IPS-20b (cell line): ENCODE data around the gene DDX54.

Source experiments
- H3K27ac ChIP-seq: one replicate; pipeline ENCODE4 v1.5.1; 2013; ENCODE audit warnings: low read length
- H3K27me3 ChIP-seq: 2 replicates; pipeline ENCODE4 v1.6.1; 2013; ENCODE audit warnings: mild to moderate bottlenecking, low read length, inconsistent platforms; ENCODE audit not compliant: insufficient read depth
- H3K36me3 ChIP-seq: 2 replicates; pipeline ENCODE4 v1.6.1; 2013; ENCODE audit warnings: low read depth, mild to moderate bottlenecking, inconsistent platforms, low read length, moderate library complexity; ENCODE audit not compliant: insufficient read depth
- H3K4me1 ChIP-seq: 2 replicates; pipeline ENCODE4 v1.6.1; 2013; ENCODE audit warnings: mild to moderate bottlenecking, control low read depth, inconsistent platforms, low read length, moderate library complexity; ENCODE audit not compliant: insufficient read depth
- H3K4me3 ChIP-seq: 2 replicates; pipeline ENCODE4 v1.5.1; 2013; ENCODE audit warnings: mild to moderate bottlenecking, low read length, inconsistent platforms
- H3K9ac ChIP-seq: 2 replicates; pipeline ENCODE4 v1.6.1; 2013; ENCODE audit warnings: low read depth, mild to moderate bottlenecking, inconsistent platforms, low read length, moderate library complexity
- H3K9me3 ChIP-seq: 2 replicates; pipeline ENCODE4 v1.6.1; 2013; ENCODE audit warnings: mild to moderate bottlenecking, low read depth, low read length, inconsistent platforms; ENCODE audit not compliant: insufficient read depth

The DDX54 gene

GRCh38 chr12:113226696-113227568 lies 41.7 kb upstream of the DDX54 start:
- H3K27ac ChIP-seq: no peak overlapping the region
- no peak overlapping the region for H3K9ac ChIP-seq
- H3K4me3 ChIP-seq: no peak overlapping the region
- peaks cover 31% of the 10 kb centered on the region for H3K36me3 ChIP-seq
- H3K9me3 ChIP-seq: no peaks in the 10 kb centered on the region
- H3K4me1 ChIP-seq: peaks cover 17% of the 10 kb centered on the region
- no peaks in the 10 kb centered on the region for H3K27me3 ChIP-seq

- Histone ChIP-seq H3K9ac (no peak overlapping the region), H3K9me3 (no peaks in the 10 kb centered on the region), H3K27ac (no peak overlapping the region), H3K36me3 (peaks cover 17% of the 10 kb centered on the region), H3K4me1 (peaks cover 10% of the 10 kb centered on the region), H3K27me3 (no peaks in the 10 kb centered on the region), H3K4me3 (no peak overlapping the region)
These were observed 39.7 kb upstream of the DDX54 start for GRCh38 chr12:113224955-113225354.

- Histone ChIP-seq H3K27ac (no peak overlapping the region), H3K9me3 (no peaks in the 10 kb centered on the region), H3K4me3 (peak overlapping the region; percentile 74; the same call in 1 of the 2 replicates), H3K9ac (peak overlapping the region; percentile 80; the same call in 1 of the 2 replicates), H3K36me3 (peaks cover 6% of the 10 kb centered on the region), H3K27me3 (no peaks in the 10 kb centered on the region), H3K4me1 (peaks cover 10% of the 10 kb centered on the region; the same call in 1 of the 2 replicates)
These were observed 37.7 kb upstream of the DDX54 start for GRCh38 chr12:113222730-113223531.

- Histone ChIP-seq H3K27ac (no peak overlapping the region), H3K4me3 (peak overlapping the region; percentile 74), H3K27me3 (no peaks in the 10 kb centered on the region), H3K36me3 (no peaks in the 10 kb centered on the region), H3K9ac (peak overlapping the region; percentile 80), H3K4me1 (peaks cover 10% of the 10 kb centered on the region; the same call in 1 of the 2 replicates), H3K9me3 (no peaks in the 10 kb centered on the region)
These were observed 36.9 kb upstream of the DDX54 start for GRCh38 chr12:113221997-113222729.

GRCh38 chr12:113221181-113221996 lies 36.1 kb upstream of the DDX54 start, which contains the start of gene TPCN1:
Gene TPCN1, plus strand, starts transcription at chr12:113221464. Its CDS starts 5,389 bp downstream, at chr12:113226853.
- Histone ChIP-seq H3K27me3 (no peaks in the 10 kb centered on the region), H3K4me3 (peak within 1 kb of the TSS; percentile 79), H3K27ac (no peak within 1 kb of the TSS), H3K4me1 (peaks cover 10% of the 10 kb centered on the region; the same call in 1 of the 2 replicates), H3K36me3 (no peaks in the 10 kb centered on the region), H3K9me3 (no peaks in the 10 kb centered on the region), H3K9ac (peak within 1 kb of the TSS; percentile 80)

GRCh38 chr12:113220593-113221180 lies 35.4 kb upstream of the DDX54 start:
- H3K9me3 ChIP-seq: no peaks in the 10 kb centered on the region
- no peak overlapping the region for H3K27ac ChIP-seq
- H3K36me3 ChIP-seq: no peaks in the 10 kb centered on the region
- no peaks in the 10 kb centered on the region for H3K27me3 ChIP-seq
- H3K4me1 ChIP-seq: peaks cover 10% of the 10 kb centered on the region; the same call in 1 of the 2 replicates
- peak overlapping the region; percentile 79 for H3K4me3 ChIP-seq
- H3K9ac ChIP-seq: peak overlapping the region; percentile 66; the same call in 1 of the 2 replicates

- Histone ChIP-seq H3K9ac (no peak overlapping the region), H3K27ac (no peak overlapping the region), H3K4me1 (no peaks in the 10 kb centered on the region), H3K4me3 (no peak overlapping the region), H3K36me3 (no peaks in the 10 kb centered on the region), H3K9me3 (no peaks in the 10 kb centered on the region), H3K27me3 (no peaks in the 10 kb centered on the region)
These were observed 30.7 kb upstream of the DDX54 start for GRCh38 chr12:113216027-113216426.

GRCh38 chr12:113214895-113215400 lies 29.7 kb upstream of the DDX54 start:
- H3K4me1 ChIP-seq: no peaks in the 10 kb centered on the region
- H3K4me3 ChIP-seq: no peak overlapping the region
- H3K36me3 ChIP-seq: no peaks in the 10 kb centered on the region
- H3K27me3 ChIP-seq: no peaks in the 10 kb centered on the region
- H3K27ac ChIP-seq: no peak overlapping the region
- no peaks in the 10 kb centered on the region for H3K9me3 ChIP-seq
- H3K9ac ChIP-seq: no peak overlapping the region

- Histone ChIP-seq H3K36me3 (no peaks in the 10 kb centered on the region), H3K9ac (no peak overlapping the region), H3K9me3 (no peaks in the 10 kb centered on the region), H3K4me1 (no peaks in the 10 kb centered on the region; the same call in 1 of the 2 replicates), H3K27ac (no peak overlapping the region), H3K4me3 (no peak overlapping the region), H3K27me3 (no peaks in the 10 kb centered on the region)
These were observed 25.9 kb upstream of the DDX54 start for GRCh38 chr12:113211160-113211559.
